OCI-LY1 (cell line): Measurements from ENCODE around the gene BRD3.

ENCODE experiments used
- CTCF ChIP-seq: fragments of 200-600 bp; sonication (generic), shearing (Covaris generic); IDR thresholded peaks from 2 replicates; pipeline ENCODE4 v1.5.1; 2017; ENCODE audit warnings: mild to moderate bottlenecking, antibody characterized with exemption, low read length, moderate library complexity, mixed read lengths
- EZH2 ChIP-seq: fragments of 200-600 bp; sonication (generic), shearing (Covaris generic); IDR thresholded peaks from 2 replicates; pipeline ENCODE4 v1.8.0; 2017; ENCODE audit warnings: borderline replicate concordance, mixed run types, mild to moderate bottlenecking, antibody characterized with exemption, low read length, moderate library complexity, mixed read lengths

DNA sequence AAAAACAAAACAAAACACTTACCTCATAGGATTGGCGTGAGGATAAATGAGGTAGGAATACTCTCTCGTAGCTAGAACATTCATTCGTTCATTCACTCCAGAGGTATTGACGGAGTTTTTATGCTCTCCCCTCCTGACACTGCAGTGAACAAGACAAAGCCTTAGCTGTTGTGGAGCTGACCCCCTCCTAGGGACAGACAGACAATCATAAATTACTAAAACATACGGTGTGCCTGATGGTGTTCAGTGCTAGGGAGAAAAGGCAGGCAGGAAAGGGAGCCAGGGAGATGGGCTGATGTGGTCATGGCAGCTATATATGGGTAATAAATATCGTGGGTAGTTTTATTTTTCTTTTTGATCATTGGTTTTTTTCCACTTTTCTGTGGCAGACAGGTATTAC lies 5.7 kb upstream of the BRD3 start:
- TF ChIP-seq CTCF (no peak), EZH2 (no peak)
